ENCODE measurements around the gene RPUSD1. TPM values are rescaled to one million over a fixed set of nuclear protein-coding genes. Genes with fewer than 3 reads are reported as not detected.

Gene RPUSD1
- total RNA-seq, 1 donor from 2014 or later = 14.2 TPM

GRCh38 chr16:799111-799947 lies 11.1 kb upstream of the RPUSD1 start:
- DNase-seq (no peak), ATAC-seq (no peak)
- TF ChIP-seq CTCF (IDR thresholded peaks at IDR 0.05) = no peak
- Histone ChIP-seq H3K4me1 (no peaks in the 10 kb centered on the region), H3K27ac (no peak overlapping the region), H3K4me3 (no peak overlapping the region), H3K27me3 (peaks cover 35% of the 10 kb centered on the region), H3K36me3 (no peaks in the 10 kb centered on the region), H3K9me3 (no peaks in the 10 kb centered on the region)
- intact Hi-C loops (cut with DNase I) = no loop called here

- H3K4me1 ChIP-seq = no peaks in the 10 kb centered on the region
- H3K4me3 ChIP-seq = no peak overlapping the region
- no peaks in the 10 kb centered on the region for H3K9me3 ChIP-seq
- peaks cover 35% of the 10 kb centered on the region for H3K27me3 ChIP-seq
- no peak for DNase-seq
- TF ChIP-seq CTCF (IDR thresholded peaks at IDR 0.05) = no peak
- intact Hi-C loops (cut with DNase I) = no loop called here
- no peak for ATAC-seq
- no peaks in the 10 kb centered on the region for H3K36me3 ChIP-seq
- no peak overlapping the region for H3K27ac ChIP-seq
Measured at GRCh38 chr16:798666-799065, 10.5 kb upstream of the RPUSD1 start.

- no peak for TF ChIP-seq CTCF (IDR thresholded peaks at IDR 0.05)
- DNase-seq = no peak
- Histone ChIP-seq H3K27ac (no peak overlapping the region), H3K27me3 (peaks cover 35% of the 10 kb centered on the region), H3K4me3 (no peak overlapping the region), H3K4me1 (no peaks in the 10 kb centered on the region), H3K36me3 (no peaks in the 10 kb centered on the region), H3K9me3 (no peaks in the 10 kb centered on the region)
- intact Hi-C loops (cut with DNase I) = no loop called here
- ATAC-seq = no peak
Measured at GRCh38 chr16:797686-798085, 9.5 kb upstream of the RPUSD1 start.

- intact Hi-C loops (cut with DNase I) = no loop called here
- no peak for ATAC-seq
- DNase-seq = no peak
- Histone ChIP-seq H3K27me3 (peaks cover 32% of the 10 kb centered on the region), H3K27ac (no peak overlapping the region), H3K4me3 (no peak overlapping the region), H3K4me1 (no peaks in the 10 kb centered on the region), H3K36me3 (no peaks in the 10 kb centered on the region), H3K9me3 (no peaks in the 10 kb centered on the region)
- no peak for TF ChIP-seq CTCF (IDR thresholded peaks at IDR 0.05)
Measured at GRCh38 chr16:797120-797420, 8.9 kb upstream of the RPUSD1 start.

GRCh38 chr16:796296-797119 lies 8.3 kb upstream of the RPUSD1 start:
- H3K27ac ChIP-seq = no peak overlapping the region
- peaks cover 28% of the 10 kb centered on the region for H3K27me3 ChIP-seq
- TF ChIP-seq CTCF (IDR thresholded peaks at IDR 0.05) = no peak
- H3K9me3 ChIP-seq = no peaks in the 10 kb centered on the region
- H3K4me3 ChIP-seq = no peak overlapping the region
- DNase-seq (no peak), ATAC-seq (no peak)
- intact Hi-C loops (cut with DNase I) = no loop called here
- no peaks in the 10 kb centered on the region for H3K36me3 ChIP-seq
- H3K4me1 ChIP-seq = no peaks in the 10 kb centered on the region
